NB4 (cell line): ENCODE data around the gene ACACA.

ENCODE experiments used
- CTCF ChIP-seq: IDR thresholded peaks from one replicate; pipeline ENCODE4 v1.5.1; 2012; ENCODE audit warnings: low read depth, low read length
- POLR2A ChIP-seq: IDR thresholded peaks from 2 replicates; pipeline ENCODE4 v1.6.1; 2011; ENCODE audit warnings: mild to moderate bottlenecking; ENCODE audit not compliant: insufficient read length; ENCODE audit errors: extremely low read depth

DNA sequence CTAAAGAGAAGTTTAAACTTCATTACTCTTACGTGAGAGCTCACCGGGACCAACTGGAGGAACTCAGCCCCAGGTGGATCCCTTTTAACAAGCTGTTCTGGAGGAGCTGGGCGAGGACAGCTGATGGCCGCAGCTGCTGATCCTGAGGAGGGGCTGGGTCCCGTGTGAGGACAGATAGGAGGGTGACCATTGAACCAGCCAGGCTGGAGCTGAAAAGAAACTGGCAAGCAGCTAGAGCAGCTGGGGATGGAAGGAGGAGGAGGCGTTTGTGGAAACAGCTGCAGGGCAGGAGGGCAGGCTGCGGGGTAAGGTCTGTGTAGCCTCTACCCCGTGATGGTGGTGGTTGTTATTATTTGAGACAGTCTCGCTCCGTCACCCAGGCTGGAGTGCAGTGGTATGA lies 338.4 kb downstream of the ACACA start:
- no peak for TF ChIP-seq POLR2A
- TF ChIP-seq CTCF, result no peak
